Neural progenitor cell (in vitro differentiated cells): ENCODE measurements around the gene METRNL.

Experiments used
- EZH2 ChIP-seq: fragments of 200-600 bp; sonication (generic); IDR thresholded peaks from 2 replicates; pipeline ENCODE4 v1.6.1; 2017; ENCODE audit warnings: antibody characterized with exemption, mild to moderate bottlenecking, moderate library complexity
- EZH2phosphoT487 ChIP-seq: fragments of 200-600 bp; sonication (generic); IDR thresholded peaks from 2 replicates; pipeline ENCODE4 v1.6.1; 2017; ENCODE audit warnings: antibody characterized with exemption

DNA sequence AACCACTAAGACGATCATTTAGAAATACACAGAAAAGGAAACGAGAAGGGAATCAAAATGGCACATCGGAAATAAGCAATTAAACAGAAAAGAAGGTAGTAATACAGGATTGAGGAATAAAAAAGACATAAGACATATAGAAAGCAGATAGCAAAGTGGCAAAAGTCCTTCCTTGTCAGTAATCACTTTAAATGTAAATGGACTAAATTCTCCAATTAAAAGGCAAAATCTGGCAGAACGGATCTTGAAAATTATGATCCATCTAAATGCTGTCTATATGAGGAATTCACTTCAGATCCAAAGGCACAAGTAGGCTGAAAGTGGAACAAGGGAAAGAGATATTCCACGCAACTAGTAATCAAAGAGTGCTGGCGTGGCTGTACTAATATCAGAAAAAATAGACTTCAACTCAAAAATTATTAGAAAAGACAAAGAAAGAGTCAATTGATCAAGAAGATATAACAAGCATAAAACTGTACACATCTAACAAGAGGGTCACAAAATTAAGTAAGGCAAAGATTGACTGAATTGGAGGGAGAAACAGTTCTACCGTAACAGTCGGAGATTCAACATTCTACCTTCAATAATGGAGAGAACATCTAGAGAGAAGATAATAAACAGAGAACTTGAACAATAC is 36.8 kb upstream of the METRNL start:
- TF ChIP-seq EZH2 = no peak
- no peak for TF ChIP-seq EZH2phosphoT487
